ENCODE measurements around the gene TBC1D19.

- TF ChIP-seq EZH2 (IDR thresholded peaks at IDR 0.05; ENCODE audit: borderline replicate concordance, insufficient read depth, low read depth, low read length, poor library complexity, severe bottlenecking), result no peak
- no peak for TF ChIP-seq CTCF (IDR thresholded peaks at IDR 0.05)
These were observed 145.7 kb downstream of the TBC1D19 start for GRCh38 chr4:26729547-26729946.
